Vagina (tissue), 2 donors: ENCODE measurements around the gene TXNRD1.

ENCODE experiments used
- CTCF ChIP-seq, 3 experiments: fragments of 450-650 bp in 2 of 3; fragments of 200-600 bp in 1 of 3; sonication (generic) in 1 of 3; IDR thresholded peaks; one replicate each; pipeline ENCODE4 v1.5.1; 2017 to 2019; ENCODE audit warnings: antibody characterized with exemption in 3 of 3, mild to moderate bottlenecking in 2 of 3, moderate library complexity in 2 of 3
- POLR2A ChIP-seq, 2 donors: fragments of 450-650 bp; IDR thresholded peaks; one replicate each; pipeline ENCODE4 v1.6.1; 2017; ENCODE audit warnings: antibody characterized with exemption in 2 of 2, mild to moderate bottlenecking in 2 of 2, moderate library complexity in 2 of 2

- TF ChIP-seq CTCF (IDR thresholded peaks at IDR 0.05) = no peak
- TF ChIP-seq POLR2A (IDR thresholded peaks at IDR 0.05) = no peak
Observed at GRCh38 chr12:104280111-104280510, 64.5 kb downstream of the TXNRD1 start.
